Limb (tissue), 2 donors: ENCODE data around the gene TNFRSF25.

Source experiments
- DNase-seq, 2 donors: peaks; one replicate each; pipeline ENCODE4 v3.0.0-alpha.2; 2016; ENCODE audit errors: extremely low spot score in 2 of 2

TNFRSF25 gene

DNA sequence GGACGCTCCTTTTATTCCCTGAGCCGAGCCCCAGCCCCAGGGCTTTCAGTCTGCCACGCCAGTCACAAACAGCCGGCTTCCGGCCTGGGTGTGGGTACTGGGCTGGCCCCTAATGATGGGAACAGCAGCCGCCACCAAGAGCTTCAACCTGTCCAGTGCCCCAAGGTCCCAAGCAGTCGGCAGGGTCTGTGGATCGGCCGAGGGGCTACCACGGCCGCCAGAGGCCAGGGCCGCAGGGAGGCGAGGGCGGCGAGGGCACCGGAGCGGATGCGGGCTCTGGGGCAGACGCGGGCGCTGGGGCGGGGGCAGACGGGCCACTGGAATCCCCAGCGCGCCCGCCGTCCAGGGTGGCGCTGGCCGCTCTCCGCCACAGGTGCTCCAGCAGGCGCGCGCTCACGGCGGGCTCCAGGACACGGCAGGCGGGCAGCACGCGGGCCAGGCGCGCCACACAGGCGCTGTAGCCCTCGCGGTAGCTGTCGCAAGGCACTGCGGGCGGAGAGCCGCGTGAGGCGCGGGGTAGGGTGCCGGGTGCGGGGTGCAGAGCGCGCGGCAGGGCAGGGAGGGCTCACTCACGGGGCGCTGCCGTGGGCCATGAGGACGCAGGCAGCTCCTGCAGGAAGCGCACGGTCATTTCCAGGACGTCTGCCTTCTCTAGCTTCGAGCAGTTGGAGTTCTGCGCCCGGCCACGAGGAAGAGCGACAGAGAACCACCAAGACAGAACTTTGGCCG lies 47.1 kb downstream of the TNFRSF25 start:
- no peak for DNase-seq

GRCh38 chr1:6417961-6418667 lies 47.9 kb downstream of the TNFRSF25 start:
- DNase-seq = no peak

- DNase-seq = no peak
These were observed 49.1 kb downstream of the TNFRSF25 start for GRCh38 chr1:6416906-6417305.

- DNase-seq = no peak
These were observed 49.7 kb downstream of the TNFRSF25 start for GRCh38 chr1:6416295-6416656.

DNA sequence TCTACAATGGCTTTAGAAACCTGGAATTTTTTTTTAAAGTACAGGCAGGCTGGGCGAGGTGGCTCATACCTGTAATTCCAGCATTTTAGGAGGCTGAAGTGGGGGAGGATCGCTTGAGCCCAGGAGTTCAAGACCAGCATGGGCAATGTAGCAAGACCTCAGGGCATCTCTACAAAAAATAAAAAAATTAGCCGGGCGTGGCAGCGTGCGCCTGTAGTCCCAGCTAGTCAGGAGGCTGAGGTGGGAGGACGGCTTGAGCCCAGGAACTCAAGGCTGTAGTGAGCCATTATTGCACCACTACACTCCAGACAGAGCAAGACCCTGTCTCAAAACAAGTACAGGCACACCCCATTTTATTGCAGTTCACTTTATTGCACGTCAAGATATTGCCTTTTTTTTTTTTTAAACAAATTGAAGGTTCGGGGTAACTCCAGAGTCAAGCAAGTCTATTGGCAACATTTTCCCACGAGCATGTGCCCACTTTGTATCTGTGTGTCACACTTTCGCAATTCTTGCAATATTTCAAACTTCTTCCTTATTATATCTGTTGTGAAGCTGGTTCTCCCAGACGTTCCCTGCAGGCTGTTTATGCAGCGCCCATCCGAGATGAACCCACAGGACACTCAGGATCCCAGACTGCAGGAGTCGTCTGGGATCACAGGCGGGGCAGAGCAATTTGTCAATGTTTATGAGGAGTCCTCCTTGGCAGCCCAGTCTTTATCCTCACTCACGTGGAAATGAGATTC lies 50.9 kb downstream of the TNFRSF25 start:
- DNase-seq = no peak

DNA sequence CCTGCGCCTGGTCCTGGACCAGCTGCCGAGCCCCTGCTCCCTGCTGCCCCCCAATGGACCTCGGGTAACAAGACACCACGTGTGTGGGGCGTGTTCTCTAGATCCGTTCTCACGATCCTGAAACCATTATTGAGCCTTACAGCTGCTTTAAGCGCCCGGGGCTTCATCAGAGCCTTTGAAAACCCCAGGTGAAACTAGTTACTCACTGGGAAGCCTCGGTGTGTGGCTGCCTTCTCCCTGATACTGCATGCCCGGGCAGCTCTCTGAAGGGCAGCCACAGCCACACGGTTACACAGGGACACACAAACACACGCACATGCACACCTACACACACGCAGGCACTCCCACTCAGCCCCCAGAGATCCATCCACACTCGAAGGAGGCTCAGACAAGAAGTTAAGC lies 51.5 kb downstream of the TNFRSF25 start:
- DNase-seq = no peak

GRCh38 chr1:6412896-6413295 lies 53.1 kb downstream of the TNFRSF25 start:
- DNase-seq = no peak
